Muscle of back (tissue), 13 donors: ENCODE data around the gene CLMN. TPM values are rescaled to one million over a fixed set of nuclear protein-coding genes. Genes with fewer than 3 reads are reported as not detected.
A peak's percentile ranks its signal among the peaks of the same experiment; 100 is the strongest.

Experiments
- DNase-seq, 3 donors: peaks; one replicate each; pipeline versions ENCODE4 v3.0.0 to v3.0.0-alpha.2; 2013
- long read RNA-seq, 9 donors: transcript quantifications; one replicate each; lab custom pipeline, GENCODE V29; 2026
- polyA plus RNA-seq, 10 donors: library from polyadenylated mRNA; unstranded; fragments of 120-200 nt; gene quantifications; one replicate each; pipeline ENCODE4 v1.2.1, GENCODE V29; 2013; ENCODE audit not compliant: insufficient read length in 10 of 10

Gene CLMN, protein sequence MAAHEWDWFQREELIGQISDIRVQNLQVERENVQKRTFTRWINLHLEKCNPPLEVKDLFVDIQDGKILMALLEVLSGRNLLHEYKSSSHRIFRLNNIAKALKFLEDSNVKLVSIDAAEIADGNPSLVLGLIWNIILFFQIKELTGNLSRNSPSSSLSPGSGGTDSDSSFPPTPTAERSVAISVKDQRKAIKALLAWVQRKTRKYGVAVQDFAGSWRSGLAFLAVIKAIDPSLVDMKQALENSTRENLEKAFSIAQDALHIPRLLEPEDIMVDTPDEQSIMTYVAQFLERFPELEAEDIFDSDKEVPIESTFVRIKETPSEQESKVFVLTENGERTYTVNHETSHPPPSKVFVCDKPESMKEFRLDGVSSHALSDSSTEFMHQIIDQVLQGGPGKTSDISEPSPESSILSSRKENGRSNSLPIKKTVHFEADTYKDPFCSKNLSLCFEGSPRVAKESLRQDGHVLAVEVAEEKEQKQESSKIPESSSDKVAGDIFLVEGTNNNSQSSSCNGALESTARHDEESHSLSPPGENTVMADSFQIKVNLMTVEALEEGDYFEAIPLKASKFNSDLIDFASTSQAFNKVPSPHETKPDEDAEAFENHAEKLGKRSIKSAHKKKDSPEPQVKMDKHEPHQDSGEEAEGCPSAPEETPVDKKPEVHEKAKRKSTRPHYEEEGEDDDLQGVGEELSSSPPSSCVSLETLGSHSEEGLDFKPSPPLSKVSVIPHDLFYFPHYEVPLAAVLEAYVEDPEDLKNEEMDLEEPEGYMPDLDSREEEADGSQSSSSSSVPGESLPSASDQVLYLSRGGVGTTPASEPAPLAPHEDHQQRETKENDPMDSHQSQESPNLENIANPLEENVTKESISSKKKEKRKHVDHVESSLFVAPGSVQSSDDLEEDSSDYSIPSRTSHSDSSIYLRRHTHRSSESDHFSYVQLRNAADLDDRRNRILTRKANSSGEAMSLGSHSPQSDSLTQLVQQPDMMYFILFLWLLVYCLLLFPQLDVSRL
- polyA plus RNA-seq = 1 to 10 TPM; 1.6 to 4.6 (median 3.0) TPM
- long read RNA-seq, donor 1 = 0 reads
- long read RNA-seq, donor 2 = 0 reads
- long read RNA-seq, donor 3 = 0 reads
- long read RNA-seq, donor 4 = 0 reads
- long read RNA-seq, donor 5 = 0 reads
- long read RNA-seq, donor 6 = 0 reads
- long read RNA-seq, donor 7, full-length matches to known transcripts = 1 of 1 reads
- long read RNA-seq, donor 7, partial matches to known transcripts = 0 of 1 reads
- long read RNA-seq, donor 7, other reads (novel, unspliced or antisense) = 0 of 1 reads
- long read RNA-seq, donor 8 = 0 reads
- long read RNA-seq, donor 9 = 0 reads

DNA sequence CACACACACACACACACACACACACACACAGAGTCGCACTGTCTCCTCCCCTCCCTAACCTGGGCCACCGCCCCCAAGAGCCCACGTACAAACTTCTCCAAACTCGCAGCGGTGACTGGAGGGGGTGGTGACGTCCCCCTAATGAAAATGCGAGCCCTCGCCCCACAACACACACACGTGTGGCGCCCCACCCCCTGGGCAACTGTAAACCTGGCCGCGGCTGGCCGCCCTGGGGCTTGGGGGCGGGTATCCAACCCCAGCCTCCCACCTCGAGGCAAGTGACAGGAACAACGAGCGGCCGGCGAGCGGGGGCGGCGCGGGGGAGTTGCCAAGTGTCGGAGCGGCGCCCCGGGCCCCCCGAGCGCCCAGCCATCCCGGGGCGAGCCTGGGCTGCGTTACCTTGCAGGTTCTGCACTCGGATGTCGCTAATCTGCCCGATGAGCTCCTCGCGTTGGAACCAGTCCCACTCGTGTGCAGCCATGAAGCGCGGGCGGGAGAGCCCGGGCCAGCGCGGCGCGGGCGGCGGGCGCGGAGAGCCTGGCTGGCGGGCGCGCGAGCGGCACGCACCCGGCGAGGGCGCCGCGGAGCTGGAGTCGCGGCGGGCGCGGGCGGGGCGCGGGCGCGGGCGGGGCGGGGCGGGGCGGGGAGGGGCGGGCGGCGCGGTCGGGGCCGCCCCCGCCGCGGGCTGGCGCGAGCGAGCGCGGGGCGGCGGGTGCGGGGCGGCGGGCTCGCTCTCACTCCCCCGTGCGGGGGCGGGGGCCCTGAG, at the start of gene CLMN:
CLMN (minus strand) TSS at position 597 of the 766 bp plus-strand sequence; CDS start at position 481, 116 bp downstream.
- peak; percentile 20 to 68 (median 28) for DNase-seq

DNA sequence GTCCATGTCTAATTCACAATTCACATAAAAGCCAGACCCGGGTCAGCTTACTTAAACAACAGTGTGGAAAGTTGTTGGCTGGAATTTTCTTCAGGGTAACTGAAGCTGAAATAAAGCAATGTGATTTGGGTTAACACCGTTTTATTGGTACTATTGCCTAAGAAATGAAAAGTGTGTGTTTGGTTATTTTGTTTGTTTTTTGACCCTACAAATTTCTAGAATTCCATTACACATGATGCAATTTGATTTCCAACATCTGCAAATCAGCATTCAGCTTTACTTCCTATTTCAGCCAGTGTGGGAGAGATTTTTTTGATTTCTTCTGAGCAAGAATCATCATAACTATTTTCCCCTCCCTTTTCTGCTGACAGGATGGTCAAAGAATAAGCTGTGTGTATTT, 45.7 kb upstream of the CLMN start:
- peak in 1 of 3 donors; percentile 25 for DNase-seq

DNA sequence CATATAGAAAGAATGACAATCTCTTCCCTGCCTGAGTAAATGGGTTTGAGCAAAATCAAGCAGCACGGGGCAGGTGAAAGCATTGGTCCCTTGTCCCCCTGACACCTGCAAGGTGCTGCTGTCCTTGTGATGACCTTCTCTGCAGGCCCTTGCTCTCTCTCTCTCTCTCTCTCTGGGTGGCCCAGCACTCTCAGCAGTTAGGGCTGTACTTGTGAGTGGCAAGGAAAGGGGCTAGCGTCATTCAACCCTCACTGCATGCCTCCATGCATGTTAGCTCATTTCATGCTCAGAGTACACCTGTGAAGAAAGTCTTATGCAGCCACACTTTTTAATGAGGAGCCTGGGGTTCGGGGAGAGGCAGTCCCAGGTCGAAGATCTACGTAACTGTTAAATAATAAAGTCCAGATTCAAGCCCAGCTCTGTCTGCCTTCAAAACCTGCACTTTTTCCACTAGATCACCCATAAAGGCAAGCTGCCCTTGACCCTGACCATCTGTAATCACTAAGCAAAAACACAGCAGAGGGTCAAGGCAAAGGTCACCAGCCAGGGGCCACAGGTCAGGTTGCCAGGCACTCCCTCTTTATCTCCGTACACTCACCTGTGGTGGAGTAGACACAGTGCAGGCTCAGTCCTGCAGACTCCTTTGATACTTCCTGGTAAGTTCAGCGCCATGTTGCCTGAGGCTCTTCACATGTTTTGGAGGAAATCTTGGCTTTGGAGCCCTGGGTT, 44.9 kb upstream of the CLMN start:
- no peak for DNase-seq

DNA sequence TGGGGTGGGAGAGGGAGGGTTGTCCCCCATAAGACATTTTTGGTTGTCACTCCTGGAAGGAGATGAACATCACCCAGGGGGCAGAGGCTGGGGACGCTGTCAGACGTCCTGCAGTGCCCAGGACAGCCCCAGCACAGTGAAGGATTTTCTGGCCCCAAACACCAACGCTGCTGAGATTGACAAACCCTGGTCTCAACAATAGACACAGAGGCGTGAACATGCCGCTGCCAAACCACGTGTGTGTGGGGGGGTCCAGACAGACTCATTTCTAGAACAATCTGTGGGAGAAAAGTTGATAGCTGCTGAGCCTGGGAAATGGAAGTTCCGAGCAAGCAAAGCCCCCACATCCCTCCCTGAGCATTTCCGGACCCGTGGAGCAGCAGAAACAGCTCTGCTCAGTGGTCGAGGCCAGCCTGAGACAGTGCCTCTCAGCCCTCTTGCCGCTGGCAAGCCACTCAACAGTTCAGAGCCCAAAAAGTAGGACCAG, 43.8 kb upstream of the CLMN start:
- DNase-seq = no peak

DNA sequence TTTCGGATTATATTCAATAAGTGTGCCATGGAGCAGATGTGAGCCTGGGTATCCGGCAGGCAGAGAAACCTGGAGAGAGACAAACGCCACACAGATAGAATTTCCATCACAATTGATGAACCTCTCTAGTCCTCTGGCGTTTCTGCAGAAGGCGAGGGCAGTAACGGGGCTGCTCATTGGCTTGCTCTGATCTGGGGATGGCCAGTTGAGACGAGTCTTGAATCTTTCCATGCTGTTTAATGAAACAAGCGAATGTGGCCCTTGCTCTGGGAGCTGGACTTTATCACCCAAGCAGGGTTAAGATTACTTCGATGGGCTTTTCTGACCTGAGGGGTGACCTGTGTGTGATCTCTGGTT, 42.4 kb upstream of the CLMN start:
- no peak for DNase-seq

DNA sequence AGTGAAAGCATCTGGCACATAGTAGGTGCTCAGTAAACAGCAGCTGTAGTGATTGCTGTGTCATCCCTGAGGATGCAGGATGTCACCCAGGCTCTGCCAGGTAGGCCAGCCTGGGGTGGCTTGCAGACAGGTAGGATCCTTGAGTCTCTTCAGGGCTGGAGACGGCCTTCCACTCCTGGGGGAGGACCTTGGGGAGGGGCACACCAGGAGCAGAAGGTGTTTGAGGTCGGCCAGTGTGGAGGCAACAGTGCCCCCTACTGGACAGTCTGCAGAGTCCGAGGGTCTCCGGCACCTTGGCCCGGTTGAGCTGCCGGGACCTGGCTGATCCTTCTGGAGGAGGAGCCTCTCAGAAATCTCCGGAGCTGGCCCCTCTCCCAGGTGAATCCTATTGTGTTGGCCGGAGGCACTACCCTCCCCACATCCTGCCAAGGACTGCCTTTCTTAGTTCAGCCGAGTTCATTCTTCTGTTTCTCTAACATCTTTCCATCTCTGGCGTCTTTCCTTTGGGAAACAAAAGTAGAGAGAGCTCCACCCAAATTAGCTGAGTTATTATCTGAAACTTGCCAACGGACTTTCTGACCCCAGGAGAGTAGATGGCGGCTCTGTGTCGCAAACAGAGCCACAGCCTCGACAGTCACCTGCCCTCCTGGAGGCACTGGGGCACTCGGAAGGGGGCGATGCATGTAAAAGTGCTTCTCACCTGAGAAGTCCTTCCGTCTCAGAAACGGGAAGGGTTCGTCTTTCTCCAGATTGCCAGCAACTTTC, 41.8 kb upstream of the CLMN start:
- DNase-seq = peak in 1 of 3 donors; percentile 50

DNA sequence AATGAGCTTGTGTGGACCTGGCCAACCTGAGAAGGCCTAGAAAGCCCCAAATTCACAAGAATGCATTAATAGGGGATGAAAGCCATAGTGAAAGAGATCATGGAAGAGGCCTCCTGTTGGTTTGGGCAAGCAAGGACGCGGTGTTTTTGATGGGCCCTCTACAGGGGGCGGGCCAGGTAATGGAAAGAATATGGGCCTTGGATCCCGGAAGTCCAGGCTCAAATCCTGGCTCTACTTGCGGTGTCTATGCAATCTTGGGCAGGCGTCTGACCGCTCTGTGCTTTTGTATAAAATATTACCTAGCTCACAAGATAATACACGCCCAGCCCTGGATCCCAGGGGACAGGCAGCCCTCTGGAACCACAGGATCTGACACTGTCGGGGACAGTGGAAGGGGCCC, 41.1 kb upstream of the CLMN start:
- DNase-seq = no peak

DNA sequence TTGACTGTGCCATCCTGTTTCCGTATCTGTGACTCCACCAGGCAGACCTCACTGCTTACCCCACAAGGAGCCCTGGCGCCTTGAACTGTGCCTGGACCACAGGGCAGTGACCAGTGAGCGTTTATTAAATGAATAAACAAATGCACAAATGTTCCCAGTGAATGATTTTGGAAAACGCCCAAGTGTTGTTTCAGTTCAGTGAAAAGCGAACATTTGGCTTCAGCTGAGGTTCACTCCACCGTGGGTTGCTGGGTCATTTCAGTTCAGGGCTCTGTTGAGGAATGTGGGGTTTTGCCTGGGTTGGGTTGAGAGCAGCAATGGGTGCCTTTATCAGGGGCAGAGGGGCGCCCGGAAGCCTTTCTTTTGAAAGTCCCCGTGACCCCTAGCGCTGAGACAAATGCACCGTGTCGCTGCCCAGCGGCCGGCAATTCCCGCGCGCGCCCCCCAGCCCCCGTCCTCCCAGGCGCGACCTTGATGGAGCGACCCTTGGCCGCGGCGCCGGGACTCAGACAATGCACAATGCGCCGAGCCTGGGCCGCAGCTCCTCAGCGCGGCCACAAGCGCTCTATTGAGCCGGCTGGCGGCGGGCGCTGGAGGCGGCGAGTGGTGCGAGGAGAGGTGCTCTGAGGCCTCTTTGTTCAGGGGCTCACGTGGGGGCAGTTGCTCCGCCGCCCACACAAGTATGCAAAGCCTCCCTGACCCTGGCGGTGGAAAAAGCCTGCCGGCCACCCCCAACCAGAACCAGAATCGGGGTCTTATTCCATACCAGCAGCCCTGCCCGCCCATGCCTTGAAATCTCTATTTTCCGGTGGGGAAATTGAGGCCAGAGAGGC, 40.5 kb upstream of the CLMN start:
- peak in 1 of 3 donors; percentile 32 for DNase-seq

DNA sequence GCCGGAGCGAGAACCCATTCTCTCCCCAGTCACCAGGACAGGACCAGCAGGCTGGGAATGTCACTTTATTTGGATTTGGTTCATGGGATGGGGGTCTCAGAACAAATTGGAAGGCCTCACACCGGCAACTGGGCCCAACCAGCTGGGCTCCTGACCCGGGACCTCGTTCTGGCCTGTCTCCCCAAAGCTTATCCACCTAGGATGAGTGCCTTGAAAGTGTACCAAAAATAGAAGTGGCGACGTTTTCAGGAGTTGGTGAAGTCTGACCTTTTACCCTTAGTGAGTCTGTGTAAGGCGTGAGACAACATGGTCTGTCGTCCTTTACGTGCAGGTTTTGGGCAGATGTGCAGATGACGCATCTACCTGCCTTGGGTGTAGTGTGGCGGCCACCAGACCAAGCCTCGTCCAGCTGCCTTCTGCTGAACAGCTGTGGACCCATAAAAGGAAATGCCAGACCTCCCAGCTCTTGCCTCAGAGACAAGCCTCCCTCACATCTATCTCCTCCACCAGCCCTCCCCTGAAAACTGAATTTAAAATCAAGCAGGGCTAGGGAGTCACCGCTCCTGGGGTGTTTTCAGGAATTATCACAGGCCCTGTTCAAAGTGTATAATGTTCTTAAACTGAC, 36.6 kb upstream of the CLMN start:
- no peak for DNase-seq

DNA sequence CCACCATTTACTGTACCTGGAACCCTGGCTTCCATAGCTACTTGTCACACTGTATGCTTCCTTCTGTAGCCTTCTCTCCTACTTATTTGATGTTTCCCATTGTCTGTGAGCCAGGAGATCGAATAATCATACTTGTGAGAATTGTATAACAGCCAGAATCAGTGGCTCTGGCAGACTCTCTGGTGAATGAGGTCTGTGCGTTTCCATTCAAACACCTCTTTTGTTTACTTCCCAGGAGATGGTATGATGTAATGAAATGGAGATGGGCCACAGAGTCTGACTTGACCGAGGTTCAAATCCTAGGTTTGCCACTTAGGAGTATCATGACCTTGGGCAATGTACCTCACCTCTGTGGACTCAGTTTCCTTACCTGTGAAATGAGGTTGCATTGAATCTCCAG, 35.7 kb upstream of the CLMN start:
- DNase-seq = no peak

DNA sequence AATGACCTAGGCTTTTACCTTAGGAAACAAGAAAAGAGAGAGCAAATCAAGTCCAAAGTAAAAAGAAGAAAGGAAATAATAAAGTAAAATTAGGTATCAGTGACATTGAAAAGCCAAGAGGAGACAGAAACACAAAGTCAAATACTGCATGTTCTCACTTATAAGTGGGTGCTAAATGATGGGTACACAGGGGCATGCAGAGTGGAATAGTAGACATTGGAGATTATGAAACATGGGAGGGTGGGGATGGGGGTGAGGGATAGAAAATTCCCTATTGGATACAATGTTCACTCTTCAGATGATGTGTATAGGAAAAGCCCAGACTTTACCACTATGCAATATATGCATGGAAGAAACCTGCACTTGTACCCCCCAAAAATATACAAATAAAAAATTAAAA, 35.1 kb upstream of the CLMN start:
- DNase-seq = no peak

DNA sequence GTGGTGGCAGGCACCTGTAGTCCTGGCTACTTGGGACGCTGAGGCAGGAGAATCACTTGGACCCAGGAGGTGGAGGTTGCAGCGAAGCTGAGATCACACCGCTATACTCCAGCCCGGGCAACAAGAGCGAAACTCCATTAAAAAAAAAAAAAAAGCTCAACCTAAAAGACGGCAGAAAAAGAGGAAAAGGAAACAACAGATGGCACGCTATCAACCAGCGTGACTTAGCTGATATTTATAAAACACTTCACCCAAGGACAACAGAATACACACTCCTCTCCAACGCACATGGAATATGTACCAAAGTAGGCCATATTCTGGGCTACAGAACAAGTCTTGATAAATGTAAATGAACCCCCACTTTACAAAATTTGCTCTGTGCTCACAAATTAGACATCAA, 34.0 kb upstream of the CLMN start:
- DNase-seq = no peak

DNA sequence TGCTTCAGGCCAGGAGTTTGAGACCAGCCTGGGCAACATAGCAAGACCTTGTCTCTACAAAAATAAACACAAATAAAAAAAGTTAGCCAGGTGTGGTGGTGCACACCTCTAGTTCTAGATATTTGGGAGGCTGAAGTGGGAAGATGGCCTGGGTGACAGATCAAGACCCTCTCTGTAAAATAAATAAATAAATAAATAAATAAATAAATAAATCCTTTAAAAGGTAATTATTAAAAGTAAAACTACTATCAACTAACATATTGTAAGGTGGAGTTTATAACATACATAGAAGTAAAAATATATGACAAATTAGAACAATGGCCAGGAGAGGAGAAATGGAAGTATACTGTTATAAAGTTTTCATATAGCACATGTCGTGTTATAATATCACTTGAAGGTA, 33.3 kb upstream of the CLMN start:
- DNase-seq = no peak

DNA sequence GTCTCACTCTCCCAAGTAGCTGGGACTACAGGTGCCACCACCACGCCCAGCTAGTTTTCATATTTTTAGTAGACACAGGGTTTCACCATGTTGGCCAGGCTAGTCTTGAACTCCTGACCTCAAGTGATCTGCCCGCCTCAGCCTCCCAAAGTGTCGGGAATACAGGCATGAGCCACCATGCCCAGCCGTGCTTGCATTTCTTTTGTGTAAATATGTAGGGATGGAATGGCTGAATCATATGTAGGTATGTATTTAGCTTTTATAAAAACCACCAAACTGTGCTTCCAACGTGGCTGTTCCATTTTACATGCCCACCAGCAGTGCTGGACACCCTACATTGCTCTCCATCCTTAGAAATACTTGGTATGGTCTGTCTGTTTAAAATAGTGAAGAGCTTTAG, 32.8 kb upstream of the CLMN start:
- DNase-seq = no peak

DNA sequence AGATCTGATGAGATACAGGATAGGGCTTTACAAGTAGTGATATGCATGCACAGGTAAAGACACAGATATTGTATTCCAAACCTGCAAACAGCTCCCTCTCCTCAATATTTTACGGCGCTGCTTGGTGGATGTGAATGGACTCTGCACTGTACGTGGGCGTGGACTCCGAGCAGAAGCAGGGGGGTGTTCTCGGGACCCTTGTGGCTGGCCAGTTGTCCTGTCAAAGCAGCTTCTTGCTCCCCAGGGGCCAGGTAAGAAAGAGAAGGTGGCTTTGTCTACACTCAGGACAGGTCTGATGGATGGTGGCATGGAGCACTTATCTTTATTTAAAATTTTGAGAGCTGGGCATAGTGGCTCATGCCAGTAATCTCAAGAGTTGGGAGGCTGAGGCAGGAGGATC, 29.5 kb upstream of the CLMN start:
- no peak for DNase-seq

DNA sequence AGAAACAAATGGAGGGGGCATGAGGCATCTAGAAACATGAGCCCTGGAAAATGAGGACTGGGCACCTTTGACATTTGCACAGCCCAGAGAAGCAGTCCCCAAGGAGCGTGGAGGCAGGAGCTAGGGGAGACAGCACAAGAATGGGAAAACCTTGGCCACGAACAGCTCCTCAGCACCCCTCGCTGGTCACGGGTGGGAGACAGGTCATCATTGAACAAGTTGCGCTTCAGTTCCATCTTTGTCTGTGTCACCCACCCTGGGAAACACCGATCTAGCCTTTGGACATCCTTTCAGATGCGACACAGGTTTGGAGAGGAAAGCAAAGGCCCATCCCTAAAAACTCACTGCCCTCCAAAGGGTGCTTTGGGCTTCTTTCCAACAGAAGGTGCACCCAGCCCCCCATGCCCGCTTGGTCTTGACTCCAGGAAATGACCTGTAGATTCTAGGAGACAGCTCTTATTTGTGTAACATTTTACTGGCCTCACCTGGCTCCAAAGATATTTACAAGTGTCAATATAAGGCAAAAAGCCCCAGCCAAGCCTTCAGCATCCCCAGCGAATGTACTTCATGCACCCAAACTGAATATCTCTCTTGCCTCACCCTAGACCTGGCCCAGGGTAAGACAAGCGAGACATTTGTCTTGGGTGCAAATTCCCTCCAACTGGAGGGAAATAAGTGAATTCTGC, 28.8 kb upstream of the CLMN start:
- no peak for DNase-seq

DNA sequence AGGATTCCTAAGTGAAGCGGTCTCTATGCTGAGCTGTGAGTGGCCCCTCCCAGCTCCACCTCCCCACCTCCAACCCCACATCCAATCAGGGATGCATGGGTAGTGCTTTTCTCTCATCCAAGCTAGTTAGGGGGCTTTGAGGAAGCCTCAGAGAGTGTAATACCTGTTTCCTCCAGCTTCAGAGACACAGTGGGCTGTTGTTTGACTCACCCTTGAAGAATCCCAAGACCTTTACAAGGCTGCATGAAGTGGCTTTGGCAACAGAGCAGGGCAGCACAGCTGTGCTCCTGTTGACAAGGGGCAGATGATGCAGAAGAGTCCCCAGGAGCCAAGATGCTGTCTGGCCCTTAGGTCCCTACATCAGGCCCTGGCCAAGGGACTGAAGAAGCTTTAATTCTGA, 27.1 kb upstream of the CLMN start:
- DNase-seq = no peak

DNA sequence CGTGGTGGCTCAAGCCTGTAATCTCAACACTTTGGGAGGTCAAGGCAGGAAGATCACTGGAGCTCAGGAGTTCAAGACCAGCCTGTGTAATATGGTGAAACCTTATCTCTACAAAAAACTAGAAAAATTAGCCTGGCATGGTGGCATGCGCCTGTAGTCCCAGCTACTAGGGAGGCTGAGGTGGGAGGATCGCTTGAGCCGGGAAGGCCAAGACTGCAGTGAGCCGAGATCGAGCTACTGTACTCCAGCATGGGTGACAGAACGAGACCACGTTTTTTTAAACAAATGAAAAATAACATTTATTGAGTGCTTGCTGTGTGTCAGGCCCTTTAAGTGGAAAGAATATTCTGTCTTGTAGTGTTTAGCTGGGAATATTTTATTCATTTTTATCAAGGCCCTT, 26.6 kb upstream of the CLMN start:
- DNase-seq = no peak
